Measurements from ENCODE around the gene AGPAT2. TPM values are rescaled to one million over a fixed set of nuclear protein-coding genes. Genes with fewer than 3 reads are reported as not detected.
A peak's percentile ranks its signal among the peaks of the same experiment; 100 is the strongest.

Gene AGPAT2
- total RNA-seq, 1 experiment from 2014 or later: 40.4 TPM

GRCh38 chr9:136628268-136628667, 59.0 kb downstream of the AGPAT2 start:
- BruUV-seq (replicated peaks): no TSS peak
- Mint-ChIP-seq H3K4me1 (ENCODE audit: low read depth, unreplicated experiment) (no peaks in the 10 kb centered on the region), H3K4me3 (ENCODE audit: low read depth, unreplicated experiment) (no peak overlapping the region), H3K9me3 (ENCODE audit: low read depth, unreplicated experiment) (no peaks in the 10 kb centered on the region), H3K36me3 (ENCODE audit: insufficient read depth, unreplicated experiment) (no peaks in the 10 kb centered on the region), H3K27ac (ENCODE audit: unreplicated experiment) (no peak overlapping the region), H3K27me3 (ENCODE audit: unreplicated experiment) (peaks cover 6% of the 10 kb centered on the region)
- no peak for DNase-seq
- CTCF ChIA-PET: no interaction called here
- no peak for TF ChIP-seq CTCF (IDR thresholded peaks at IDR 0.05; ENCODE audit: unreplicated experiment)
- intact Hi-C loops (cut with micrococcal nuclease; ENCODE audit: unreplicated experiment): no loop called here

GRCh38 chr9:136627703-136628102, 59.6 kb downstream of the AGPAT2 start:
- CTCF ChIA-PET: interaction anchor here (1.5 kb wide), 1 partner anchor 143 kb away, joined by 4 read pairs; no protein-coding TSS in a partner anchor
- no peak for TF ChIP-seq CTCF (IDR thresholded peaks at IDR 0.05; ENCODE audit: unreplicated experiment)
- Mint-ChIP-seq H3K4me1 (ENCODE audit: low read depth, unreplicated experiment) (no peaks in the 10 kb centered on the region), H3K4me3 (ENCODE audit: low read depth, unreplicated experiment) (no peak overlapping the region), H3K27ac (ENCODE audit: unreplicated experiment) (no peak overlapping the region), H3K27me3 (ENCODE audit: unreplicated experiment) (peaks cover 11% of the 10 kb centered on the region), H3K9me3 (ENCODE audit: low read depth, unreplicated experiment) (no peaks in the 10 kb centered on the region), H3K36me3 (ENCODE audit: insufficient read depth, unreplicated experiment) (no peaks in the 10 kb centered on the region)
- no TSS peak for BruUV-seq (replicated peaks)
- DNase-seq: no peak
- intact Hi-C loops (cut with micrococcal nuclease; ENCODE audit: unreplicated experiment): no loop called here

- CTCF ChIA-PET: interaction anchor here (0.7 to 1.5 kb wide), 3 partner anchors 79 to 143 kb away, joined by 3 to 4 read pairs (median 3); no protein-coding TSS in a partner anchor
- H3K4me3 Mint-ChIP-seq (ENCODE audit: low read depth, unreplicated experiment): no peak overlapping the region
Observed at GRCh38 chr9:136626740-136627642, 60.3 kb downstream of the AGPAT2 start.

More at GRCh38 chr9:136626740-136627642, 60.3 kb downstream of the AGPAT2 start:
- peak; percentile 20 for TF ChIP-seq CTCF (IDR thresholded peaks at IDR 0.05; ENCODE audit: unreplicated experiment)
- Mint-ChIP-seq H3K27ac (ENCODE audit: unreplicated experiment) (no peak overlapping the region), H3K9me3 (ENCODE audit: low read depth, unreplicated experiment) (no peaks in the 10 kb centered on the region), H3K4me1 (ENCODE audit: low read depth, unreplicated experiment) (no peaks in the 10 kb centered on the region), H3K36me3 (ENCODE audit: insufficient read depth, unreplicated experiment) (no peaks in the 10 kb centered on the region), H3K27me3 (ENCODE audit: unreplicated experiment) (peaks cover 13% of the 10 kb centered on the region)
- BruUV-seq (replicated peaks): no TSS peak
- no peak for DNase-seq
- intact Hi-C loops (cut with micrococcal nuclease; ENCODE audit: unreplicated experiment): no loop called here

Measured in Calu3 (cell line).